Neural progenitor cell (in vitro differentiated cells): ENCODE measurements around the gene CHST4. TPM values are rescaled to one million over a fixed set of nuclear protein-coding genes. Genes with fewer than 3 reads are reported as not detected.

Experiments
- DNase-seq: peaks from one replicate; pipeline ENCODE4 v3.0.0-alpha.2; 2016; ENCODE audit warnings: low spot score
- H2AFZ ChIP-seq: fragments of 200-600 bp; sonication (generic); replicated peaks from 2 replicates; pipeline ENCODE4 v1.6.1; 2016; ENCODE audit warnings: antibody characterized with exemption
- H3F3A ChIP-seq: fragments of 200-600 bp; sonication (generic); 2 replicates; pipeline ENCODE4 v1.6.1; 2016; ENCODE audit warnings: antibody characterized with exemption, low read depth
- H3K27ac ChIP-seq: fragments of 200-600 bp; sonication (generic); 2 replicates; pipeline ENCODE4 v1.5.1; 2016; ENCODE audit warnings: mild to moderate bottlenecking
- H3K27me3 ChIP-seq: fragments of 200-600 bp; sonication (generic); 2 replicates; pipeline ENCODE4 v1.6.1; 2016; ENCODE audit warnings: mild to moderate bottlenecking, moderate library complexity
- H3K36me3 ChIP-seq: fragments of 200-600 bp; sonication (generic); 2 replicates; pipeline ENCODE4 v1.5.1; 2016
- H3K4me1 ChIP-seq: fragments of 200-600 bp; sonication (generic); 2 replicates; pipeline ENCODE4 v1.6.1; 2016; ENCODE audit warnings: mixed run types
- H3K4me2 ChIP-seq: fragments of 200-600 bp; sonication (generic); 2 replicates; pipeline ENCODE4 v1.6.1; 2016
- H3K4me3 ChIP-seq: fragments of 200-600 bp; sonication (generic); 2 replicates; pipeline ENCODE4 v1.5.1; 2016
- H3K79me2 ChIP-seq: fragments of 200-600 bp; sonication (generic); 2 replicates; pipeline ENCODE4 v1.6.1; 2016; ENCODE audit warnings: low read depth
- H3K9ac ChIP-seq: fragments of 200-600 bp; sonication (generic); 2 replicates; pipeline ENCODE4 v1.6.1; 2016
- H3K9me3 ChIP-seq: fragments of 200-600 bp; sonication (generic); 2 replicates; pipeline ENCODE4 v1.5.1; 2016; ENCODE audit warnings: low read depth
- H4K20me1 ChIP-seq: fragments of 200-600 bp; sonication (generic); 2 replicates; pipeline ENCODE4 v1.6.1; 2016; ENCODE audit warnings: low read depth
- H3K27ac Mint-ChIP-seq: 3 replicates; pipeline ENCODE4 v1.8.0; 2021; ENCODE audit warnings: mixed read lengths
- H3K27me3 Mint-ChIP-seq: 2 replicates; pipeline ENCODE4 v1.8.0; 2022; ENCODE audit warnings: low read depth, mild to moderate bottlenecking, inconsistent platforms, moderate library complexity, mixed read lengths; ENCODE audit not compliant: insufficient read depth
- H3K36me3 Mint-ChIP-seq: 3 replicates; pipeline ENCODE4 v1.8.0; 2021; ENCODE audit warnings: mixed read lengths
- H3K4me1 Mint-ChIP-seq: 3 replicates; pipeline ENCODE4 v1.8.0; 2021; ENCODE audit warnings: mixed read lengths
- H3K4me3 Mint-ChIP-seq: 3 replicates; pipeline ENCODE4 v1.8.0; 2021; ENCODE audit warnings: mild to moderate bottlenecking, moderate library complexity, mixed read lengths
- H3K9me3 Mint-ChIP-seq: 3 replicates; pipeline ENCODE4 v1.8.0; 2020; ENCODE audit warnings: mixed read lengths
- EZH2 ChIP-seq: fragments of 200-600 bp; sonication (generic); IDR thresholded peaks from 2 replicates; pipeline ENCODE4 v1.6.1; 2017; ENCODE audit warnings: antibody characterized with exemption, mild to moderate bottlenecking, moderate library complexity
- EZH2phosphoT487 ChIP-seq: fragments of 200-600 bp; sonication (generic); IDR thresholded peaks from 2 replicates; pipeline ENCODE4 v1.6.1; 2017; ENCODE audit warnings: antibody characterized with exemption
- total RNA-seq: library from RNA; depleted of rRNA; stranded (reverse); fragments of >200 nt; gene quantifications from 2 replicates; pipeline ENCODE4 v1.2.3, GENCODE V29; 2015; ENCODE audit warnings: low replicate concordance
- TF ChIP-seq, protein P1 (sequence below): fragments of 200-600 bp; sonication (generic); IDR thresholded peaks from 2 replicates; pipeline ENCODE4 v1.5.1; 2017; ENCODE audit warnings: antibody characterized with exemption, mild to moderate bottlenecking

CHST4 gene
- total RNA-seq, 1 donor from 2014 or later = not detected

DNA sequence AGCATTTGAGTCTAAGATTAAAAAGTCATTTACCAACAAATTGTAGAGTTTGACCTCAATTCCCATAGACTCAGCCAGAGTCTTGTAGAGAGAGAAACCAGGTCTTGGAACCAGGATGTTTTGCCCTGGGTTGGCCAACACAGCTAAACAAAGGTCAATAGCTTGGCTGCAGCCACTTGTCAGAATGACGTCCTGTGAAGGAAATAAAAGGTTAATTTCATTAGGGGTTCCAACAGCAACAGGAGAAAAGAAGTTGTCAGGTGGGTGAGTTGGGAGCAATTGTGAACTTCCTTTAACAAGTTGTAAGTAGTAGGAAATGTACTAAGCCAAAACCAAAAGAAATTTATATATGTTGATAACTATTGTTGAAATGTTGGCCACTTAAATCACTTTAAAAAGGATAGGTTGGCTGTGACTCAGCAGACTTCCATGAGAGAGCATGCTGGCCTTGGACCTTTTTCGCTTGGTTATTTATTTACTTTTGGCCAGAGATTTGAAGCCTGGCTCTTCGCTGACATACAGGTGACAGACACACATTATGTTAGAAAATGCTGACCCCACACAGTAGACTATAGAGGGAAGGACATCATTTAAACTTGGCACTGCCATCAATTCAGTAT, 46.4 kb downstream of the CHST4 start:
- Histone ChIP-seq H3K36me3 (no peaks in the 10 kb centered on the region), H3K27ac (no peak overlapping the region), H3K9me3 (no peaks in the 10 kb centered on the region), H2AFZ (no peak overlapping the region), H3K79me2 (no peaks in the 10 kb centered on the region), H3K4me1 (no peaks in the 10 kb centered on the region), H3F3A (no peaks in the 10 kb centered on the region), H3K4me2 (no peak overlapping the region), H3K4me3 (no peak overlapping the region), H3K9ac (no peak overlapping the region), H3K27me3 (peaks cover 7% of the 10 kb centered on the region), H4K20me1 (no peaks in the 10 kb centered on the region)
- no peak for TF ChIP-seq EZH2phosphoT487
- TF ChIP-seq, protein P1, sequence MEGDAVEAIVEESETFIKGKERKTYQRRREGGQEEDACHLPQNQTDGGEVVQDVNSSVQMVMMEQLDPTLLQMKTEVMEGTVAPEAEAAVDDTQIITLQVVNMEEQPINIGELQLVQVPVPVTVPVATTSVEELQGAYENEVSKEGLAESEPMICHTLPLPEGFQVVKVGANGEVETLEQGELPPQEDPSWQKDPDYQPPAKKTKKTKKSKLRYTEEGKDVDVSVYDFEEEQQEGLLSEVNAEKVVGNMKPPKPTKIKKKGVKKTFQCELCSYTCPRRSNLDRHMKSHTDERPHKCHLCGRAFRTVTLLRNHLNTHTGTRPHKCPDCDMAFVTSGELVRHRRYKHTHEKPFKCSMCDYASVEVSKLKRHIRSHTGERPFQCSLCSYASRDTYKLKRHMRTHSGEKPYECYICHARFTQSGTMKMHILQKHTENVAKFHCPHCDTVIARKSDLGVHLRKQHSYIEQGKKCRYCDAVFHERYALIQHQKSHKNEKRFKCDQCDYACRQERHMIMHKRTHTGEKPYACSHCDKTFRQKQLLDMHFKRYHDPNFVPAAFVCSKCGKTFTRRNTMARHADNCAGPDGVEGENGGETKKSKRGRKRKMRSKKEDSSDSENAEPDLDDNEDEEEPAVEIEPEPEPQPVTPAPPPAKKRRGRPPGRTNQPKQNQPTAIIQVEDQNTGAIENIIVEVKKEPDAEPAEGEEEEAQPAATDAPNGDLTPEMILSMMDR = no peak
- no peak for TF ChIP-seq EZH2
- DNase-seq = no peak
- H3K36me3 Mint-ChIP-seq = no peaks in the 10 kb centered on the region
- no peaks in the 10 kb centered on the region for H3K9me3 Mint-ChIP-seq
- H3K4me3 Mint-ChIP-seq = no peak overlapping the region
- no peak overlapping the region for H3K27ac Mint-ChIP-seq
- peaks cover 2% of the 10 kb centered on the region for H3K27me3 Mint-ChIP-seq
- no peaks in the 10 kb centered on the region for H3K4me1 Mint-ChIP-seq

DNA sequence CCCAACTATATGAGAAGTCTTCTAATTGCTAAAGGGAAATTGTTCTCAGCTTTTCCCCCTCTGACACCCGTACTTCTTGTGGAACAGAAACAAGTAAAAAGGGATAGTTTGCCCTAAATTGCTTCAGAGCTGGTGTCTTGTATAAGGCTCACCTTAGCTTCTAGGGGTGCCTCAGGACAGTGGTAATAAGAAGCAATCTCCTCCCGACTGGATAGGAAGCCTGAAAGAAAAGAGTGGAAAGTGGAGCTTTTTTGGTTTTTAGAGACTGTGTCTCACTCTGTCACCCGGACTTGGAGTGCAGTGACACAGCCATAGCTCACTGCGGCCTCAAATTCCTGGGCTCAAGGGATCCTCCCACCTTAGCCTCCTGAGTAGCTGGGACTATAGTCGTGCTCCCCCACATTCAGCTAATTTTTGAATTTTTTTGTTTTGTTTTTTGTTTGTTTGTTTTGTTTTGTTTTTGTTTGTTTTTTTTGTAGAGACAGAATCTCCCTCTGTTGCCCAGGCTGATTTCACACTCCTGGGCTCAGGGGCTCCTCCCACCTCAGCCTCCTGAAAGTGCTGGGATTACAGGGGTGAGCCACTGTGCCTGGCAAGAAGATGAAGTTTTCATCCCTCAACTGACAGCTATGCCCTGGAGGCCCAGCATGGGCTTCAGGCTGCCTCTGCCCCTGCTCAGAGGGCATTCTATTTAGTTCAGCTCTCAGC, 47.3 kb downstream of the CHST4 start:
- H3K27ac Mint-ChIP-seq = no peak overlapping the region
- H3F3A ChIP-seq = no peaks in the 10 kb centered on the region
- no peak overlapping the region for H3K4me2 ChIP-seq
- no peaks in the 10 kb centered on the region for H3K79me2 ChIP-seq
- H3K4me3 ChIP-seq = no peak overlapping the region
- H3K4me1 Mint-ChIP-seq = no peaks in the 10 kb centered on the region
- H3K4me1 ChIP-seq = no peaks in the 10 kb centered on the region
- H3K9me3 Mint-ChIP-seq = no peaks in the 10 kb centered on the region
- no peaks in the 10 kb centered on the region for H3K36me3 Mint-ChIP-seq
- no peak for TF ChIP-seq EZH2phosphoT487
- TF ChIP-seq EZH2 = no peak
- TF ChIP-seq, protein P1 = no peak
- no peak for DNase-seq
- H3K27me3 ChIP-seq = peaks cover 7% of the 10 kb centered on the region
- H2AFZ ChIP-seq = no peak overlapping the region
- peaks cover 2% of the 10 kb centered on the region for H3K27me3 Mint-ChIP-seq
- H3K27ac ChIP-seq = no peak overlapping the region
- H4K20me1 ChIP-seq = no peaks in the 10 kb centered on the region
- no peaks in the 10 kb centered on the region for H3K9me3 ChIP-seq
- no peak overlapping the region for H3K9ac ChIP-seq
- no peak overlapping the region for H3K4me3 Mint-ChIP-seq
- no peaks in the 10 kb centered on the region for H3K36me3 ChIP-seq

DNA sequence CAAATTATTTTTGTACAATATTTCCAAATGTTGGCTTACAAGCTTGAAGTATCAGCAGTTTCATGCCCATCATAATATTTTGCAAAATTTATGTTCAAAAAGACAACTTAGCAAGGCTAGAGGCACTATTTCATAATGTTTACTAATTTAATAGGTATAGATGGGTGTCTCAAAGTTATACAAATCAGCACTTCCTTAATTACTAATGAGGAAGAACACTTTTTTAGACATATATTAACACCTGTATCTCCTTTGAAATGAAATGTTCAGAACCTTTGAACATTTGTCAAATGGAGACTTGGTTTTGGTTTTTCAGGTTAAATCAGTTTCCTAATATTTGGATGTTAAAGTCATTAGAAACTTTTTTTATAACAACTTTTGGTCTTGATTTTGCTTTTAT, 48.5 kb downstream of the CHST4 start:
- no peak overlapping the region for H3K27ac ChIP-seq
- H4K20me1 ChIP-seq = no peaks in the 10 kb centered on the region
- no peaks in the 10 kb centered on the region for H3K36me3 Mint-ChIP-seq
- H3K79me2 ChIP-seq = no peaks in the 10 kb centered on the region
- TF ChIP-seq EZH2 (no peak), EZH2phosphoT487 (no peak)
- TF ChIP-seq, protein P1 = no peak
- no peak overlapping the region for H3K9ac ChIP-seq
- no peaks in the 10 kb centered on the region for H3K9me3 ChIP-seq
- no peaks in the 10 kb centered on the region for H3K36me3 ChIP-seq
- H3K4me1 ChIP-seq = no peaks in the 10 kb centered on the region
- no peaks in the 10 kb centered on the region for H3F3A ChIP-seq
- no peak for DNase-seq
- no peak overlapping the region for H2AFZ ChIP-seq
- no peak overlapping the region for H3K4me3 Mint-ChIP-seq
- H3K4me2 ChIP-seq = no peak overlapping the region
- H3K27me3 Mint-ChIP-seq = peaks cover 2% of the 10 kb centered on the region
- H3K27ac Mint-ChIP-seq = no peak overlapping the region
- no peaks in the 10 kb centered on the region for H3K4me1 Mint-ChIP-seq
- H3K9me3 Mint-ChIP-seq = no peaks in the 10 kb centered on the region
- no peak overlapping the region for H3K4me3 ChIP-seq
- peaks cover 7% of the 10 kb centered on the region for H3K27me3 ChIP-seq
